Transverse colon (tissue), 3 donors: ENCODE data around the gene SPACA5.
"Not testable (repeated sequence)": the region's sequence is repeated elsewhere in the genome, so short reads cannot be mapped to it uniquely, and the experiment has no call there.

Experiments
- EP300 ChIP-seq: sonication (generic); formaldehyde crosslinking; IDR thresholded peaks from one replicate; pipeline ENCODE4 v1.6.1; 2017; ENCODE audit warnings: antibody characterized with exemption, low read depth
- POLR2AphosphoS5 ChIP-seq, 3 donors: sonication (generic); formaldehyde crosslinking; IDR thresholded peaks; one replicate each; pipeline ENCODE4 v1.6.1; 2016; ENCODE audit warnings: antibody characterized with exemption in 3 of 3

- TF ChIP-seq POLR2AphosphoS5 (IDR thresholded peaks at IDR 0.05); EP300: not testable (repeated sequence)
Observed at GRCh38 chrX:48009445-48009960, 2.7 kb downstream of the SPACA5 start.
